Fibroblast of lung (primary cell): ENCODE data around the gene IGSF22. TPM values are rescaled to one million over a fixed set of nuclear protein-coding genes. Genes with fewer than 3 reads are reported as not detected.

Experiments used
- DNase-seq, 2 donors: peaks; one replicate each; pipeline versions ENCODE4 v3.0.0 to v3.0.0-alpha.2; 2010; ENCODE audit warnings: low read depth in 2 of 2
- H2AFZ ChIP-seq: 2 replicates; pipeline ENCODE4 v1.5.1; 2012; ENCODE audit warnings: low read length, control low read depth, inconsistent platforms
- H3K27ac ChIP-seq: 2 replicates; pipeline ENCODE4 v1.5.1; 2011; ENCODE audit warnings: low read length, control low read depth; ENCODE audit not compliant: insufficient read depth
- H3K27me3 ChIP-seq: 2 replicates; pipeline ENCODE4 v1.5.1; 2011; ENCODE audit warnings: mild to moderate bottlenecking, low read length; ENCODE audit not compliant: control insufficient read depth, insufficient read depth
- H3K36me3 ChIP-seq: 2 replicates; pipeline ENCODE4 v1.5.1; 2011; ENCODE audit warnings: low read length; ENCODE audit not compliant: control insufficient read depth, insufficient read depth
- H3K4me1 ChIP-seq: 2 replicates; pipeline ENCODE4 v1.5.1; 2011; ENCODE audit warnings: low read length; ENCODE audit not compliant: control insufficient read depth, insufficient read depth; ENCODE audit errors: extremely low read depth
- H3K4me2 ChIP-seq: 2 replicates; pipeline ENCODE4 v1.5.1; 2011; ENCODE audit warnings: low read length, control low read depth; ENCODE audit not compliant: insufficient read depth; ENCODE audit errors: extremely low read depth
- H3K4me3 ChIP-seq, 4 experiments: fragments of 200-600 bp in 1 of 4; sonication (generic) in 1 of 4; replicated peaks in 1 of 4; 2 replicates each; pipeline ENCODE4 v1.5.1; 2011 to 2016; ENCODE audit warnings: low read length in 4 of 4, low read depth in 3 of 4, mild to moderate bottlenecking in 3 of 4, control low read depth in 2 of 4, inconsistent platforms in 1 of 4, mixed read lengths in 1 of 4; ENCODE audit not compliant: insufficient read depth in 1 of 4; ENCODE audit errors: control extremely low read depth in 1 of 4
- H3K79me2 ChIP-seq: 2 replicates; pipeline ENCODE4 v1.5.1; 2012; ENCODE audit warnings: mild to moderate bottlenecking, low read length, inconsistent platforms; ENCODE audit not compliant: control insufficient read depth, insufficient read depth
- H3K9ac ChIP-seq: 2 replicates; pipeline ENCODE4 v1.5.1; 2011; ENCODE audit warnings: mild to moderate bottlenecking, low read length, control low read depth; ENCODE audit not compliant: insufficient read depth
- H3K9me3 ChIP-seq: 2 replicates; pipeline ENCODE4 v1.5.1; 2012; ENCODE audit warnings: low read depth, low read length; ENCODE audit not compliant: control insufficient read depth, insufficient read depth
- H4K20me1 ChIP-seq: 2 replicates; pipeline ENCODE4 v1.5.1; 2011; ENCODE audit warnings: low read length; ENCODE audit not compliant: control insufficient read depth, insufficient read depth; ENCODE audit errors: extremely low read depth
- CTCF ChIP-seq, 2 donors: IDR thresholded peaks in 1 of 2; conservative IDR thresholded peaks in 1 of 2; 1 replicate in 1 of 2; 2 replicates in 1 of 2; pipeline ENCODE4 v1.5.1; 2011 to 2012; ENCODE audit warnings: low read length in 2 of 2, control low read depth in 1 of 2, inconsistent platforms in 1 of 2, low read depth in 1 of 2, mild to moderate bottlenecking in 1 of 2
- EZH2 ChIP-seq: IDR thresholded peaks from 2 replicates; pipeline ENCODE4 v1.5.1; 2012; ENCODE audit warnings: low read length, control low read depth, mild to moderate bottlenecking; ENCODE audit errors: missing control alignments
- polyA plus RNA-seq, 2 donors: library from polyadenylated mRNA; depleted of rRNA in 1 of 2; stranded (reverse) in 1 of 2; unstranded in 1 of 2; fragments of >200 nt; gene quantifications; 2 replicates each; pipeline ENCODE4 v1.2.1, GENCODE V29; 2011 to 2012; ENCODE audit warnings: missing spikeins in 1 of 2
- total RNA-seq: library from RNA; depleted of rRNA; stranded (reverse); fragments of >200 nt; gene quantifications from 2 replicates; pipeline ENCODE4 v1.2.1, GENCODE V29; 2014

The IGSF22 gene
- total and polyA plus RNA-seq, 2 donors (not counting 1 experiment from before 2014, with no cell fraction given), result under 0.01 TPM; not detected in 1

GRCh38 chr11:18761741-18762140 is 35.8 kb upstream of the IGSF22 start:
- no peak overlapping the region for H3K9ac ChIP-seq
- H3K4me2 ChIP-seq, result no peak overlapping the region
- H3K27me3 ChIP-seq, result no peaks in the 10 kb centered on the region
- H2AFZ ChIP-seq, result no peak overlapping the region
- H3K4me3 ChIP-seq, result no peak overlapping the region
- no peaks in the 10 kb centered on the region for H3K4me1 ChIP-seq
- H3K79me2 ChIP-seq, result no peaks in the 10 kb centered on the region
- no peaks in the 10 kb centered on the region for H3K9me3 ChIP-seq
- H3K27ac ChIP-seq, result no peak overlapping the region
- DNase-seq, result no peak
- TF ChIP-seq EZH2, result no peak
- no peak for TF ChIP-seq CTCF (conservative IDR thresholded peaks at IDR 0.05 in 1 of 2, IDR thresholded peaks at IDR 0.05 in 1 of 2; ENCODE audit: low read depth in 1 of 2, low read length in 2 of 2)
- H3K36me3 ChIP-seq, result no peaks in the 10 kb centered on the region
- H4K20me1 ChIP-seq, result no peaks in the 10 kb centered on the region

- Histone ChIP-seq H3K79me2 (no peaks in the 10 kb centered on the region), H2AFZ (no peak overlapping the region), H3K27ac (no peak overlapping the region), H3K4me3 (no peak overlapping the region), H4K20me1 (no peaks in the 10 kb centered on the region), H3K27me3 (no peaks in the 10 kb centered on the region), H3K4me2 (no peak overlapping the region), H3K4me1 (no peaks in the 10 kb centered on the region), H3K9ac (no peak overlapping the region), H3K36me3 (no peaks in the 10 kb centered on the region), H3K9me3 (no peaks in the 10 kb centered on the region)
- TF ChIP-seq EZH2 (no peak), CTCF (conservative IDR thresholded peaks at IDR 0.05 in 1 of 2, IDR thresholded peaks at IDR 0.05 in 1 of 2; ENCODE audit: low read depth in 1 of 2, low read length in 2 of 2) (no peak)
- DNase-seq, result no peak
These were observed 35.2 kb upstream of the IGSF22 start for GRCh38 chr11:18761144-18761543.

GRCh38 chr11:18757811-18758210 is 31.8 kb upstream of the IGSF22 start:
- H3K9ac ChIP-seq, result no peak overlapping the region
- DNase-seq, result peak; percentile 33 to 66
- H4K20me1 ChIP-seq, result no peaks in the 10 kb centered on the region
- H3K4me3 ChIP-seq, result no peak overlapping the region
- no peak for TF ChIP-seq CTCF (conservative IDR thresholded peaks at IDR 0.05 in 1 of 2, IDR thresholded peaks at IDR 0.05 in 1 of 2; ENCODE audit: low read depth in 1 of 2, low read length in 2 of 2)
- TF ChIP-seq EZH2, result no peak
- no peak overlapping the region for H3K27ac ChIP-seq
- H3K4me1 ChIP-seq, result no peaks in the 10 kb centered on the region
- H2AFZ ChIP-seq, result no peak overlapping the region
- no peaks in the 10 kb centered on the region for H3K27me3 ChIP-seq
- no peaks in the 10 kb centered on the region for H3K36me3 ChIP-seq
- H3K9me3 ChIP-seq, result no peaks in the 10 kb centered on the region
- H3K4me2 ChIP-seq, result no peak overlapping the region
- H3K79me2 ChIP-seq, result no peaks in the 10 kb centered on the region
